Measurements from ENCODE around the gene PEF1.

GRCh38 chr1:31648190-31648589 is 3.5 kb upstream of the PEF1 start:
- TF ChIP-seq CTCF (IDR thresholded peaks at IDR 0.05) (no peak), POLR2AphosphoS5 (IDR thresholded peaks at IDR 0.05; ENCODE audit: insufficient read depth in 1 of 2, low read depth in 1 of 2) (no peak)

Measured in vagina (tissue), 2 donors.